HCT116 (cell line): ENCODE results near the gene GRAPL. TPM values are rescaled to one million over a fixed set of nuclear protein-coding genes. Genes with fewer than 3 reads are reported as not detected.
A peak's percentile ranks its signal among the peaks of the same experiment; 100 is the strongest.
"Not testable (repeated sequence)": the region's sequence is repeated elsewhere in the genome, so short reads cannot be mapped to it uniquely, and the experiment has no call there.

Experiments used
- ATAC-seq: fragments of 200-7000 bp; cut with Tn5 transposase; 2 replicates; pipeline ENCODE4 v1.9.1; 2020; ENCODE audit warnings: mild to moderate bottlenecking, moderate library complexity
- BruUV-seq: library from RNA; stranded (reverse); fragments of 400-500 nt; replicated peaks from 2 replicates; lab custom pipeline; 2021; lab: Mats Ljungman, UMichigan
- CTCF ChIA-PET: fragments of 300-600 bp; sonication (Branson Sonifier 250); formaldehyde crosslinking; loops from one replicate; lab custom pipeline; 2021; ENCODE audit warnings: antibody characterized with exemption; lab: Charles Lee
- POLR2A ChIA-PET: fragments of 300-600, 350-600 bp; sonication (Branson Sonifier 250); formaldehyde crosslinking; loops from one replicate; lab custom pipeline; 2021; ENCODE audit warnings: antibody characterized with exemption; lab: Charles Lee
- RAD21 ChIA-PET, 2 experiments: fragments of 300-600 bp; sonication (Branson Sonifier 250); formaldehyde crosslinking; loops; one replicate each; lab custom pipeline; 2023; ENCODE audit warnings: low total read pairs in 2 of 2; ENCODE audit not compliant: uncharacterized antibody in 2 of 2, unreplicated experiment in 2 of 2, low non-redundant PET in 1 of 2; lab: Charles Lee
- DNase-seq: peaks from one replicate; pipeline ENCODE4 v3.0.0-alpha.2; 2010; ENCODE audit warnings: low read depth, low spot score
- H2AFZ ChIP-seq: fragments of 200-600 bp; shearing (Covaris generic), sonication (generic); 2 replicates; pipeline ENCODE4 v1.6.1; 2017; ENCODE audit warnings: low read depth, mixed run types, mixed read lengths, antibody characterized with exemption, low read length; ENCODE audit not compliant: poor library complexity, severe bottlenecking
- H3K27ac ChIP-seq: 2 replicates; pipeline ENCODE4 v1.5.1; 2012; ENCODE audit warnings: low read depth, low read length
- H3K27me3 ChIP-seq: fragments of 200-600 bp; sonication (generic); 2 replicates; pipeline ENCODE4 v1.6.1; 2016; ENCODE audit warnings: mixed run types, low read length, mixed read lengths; ENCODE audit not compliant: insufficient read depth
- H3K36me3 ChIP-seq, 2 experiments: fragments of 200-500 bp in 1 of 2; fragments of 200-600 bp in 1 of 2; sonication (Bioruptor generic) in 1 of 2; sonication (generic) in 1 of 2; 2 replicates each; pipeline versions ENCODE4 v1.5.1 to v1.6.1; 2014 to 2016; ENCODE audit warnings: low read length in 2 of 2, inconsistent platforms in 1 of 2, mixed read lengths in 1 of 2, mixed run types in 1 of 2; ENCODE audit not compliant: insufficient read depth in 2 of 2, control insufficient read depth in 1 of 2
- H3K4me1 ChIP-seq, 2 experiments: fragments of 200-600 bp in 1 of 2; sonication (generic) in 1 of 2; 2 replicates each; pipeline versions ENCODE4 v1.5.1 to v1.6.1; 2012 to 2017; ENCODE audit warnings: low read length in 2 of 2, inconsistent platforms in 1 of 2, mild to moderate bottlenecking in 1 of 2, mixed read lengths in 1 of 2, mixed run types in 1 of 2, moderate library complexity in 1 of 2; ENCODE audit not compliant: insufficient read depth in 2 of 2, control insufficient read depth in 1 of 2
- H3K4me2 ChIP-seq: fragments of 200-600 bp; sonication (generic); 2 replicates; pipeline ENCODE4 v1.6.1; 2017; ENCODE audit warnings: mixed run types, low read length, mixed read lengths
- H3K4me3 ChIP-seq, 2 experiments: fragments of 200-600 bp in 1 of 2; sonication (generic) in 1 of 2; replicated peaks in 1 of 2; 2 replicates each; pipeline ENCODE4 v1.5.1; 2011 to 2016; ENCODE audit warnings: low read length in 2 of 2, control low read depth in 1 of 2, low read depth in 1 of 2, mild to moderate bottlenecking in 1 of 2, mixed read lengths in 1 of 2, mixed run types in 1 of 2
- H3K79me2 ChIP-seq: fragments of 200-600 bp; sonication (generic); 2 replicates; pipeline ENCODE4 v1.6.1; 2017; ENCODE audit warnings: mild to moderate bottlenecking, mixed run types, low read length, moderate library complexity, mixed read lengths; ENCODE audit not compliant: insufficient read depth
- H3K9ac ChIP-seq: fragments of 200-600 bp; sonication (generic); 2 replicates; pipeline ENCODE4 v1.6.1; 2016; ENCODE audit warnings: low read length, mixed read lengths
- H3K9me2 ChIP-seq: fragments of 200-600 bp; sonication (generic), shearing (Covaris generic); 2 replicates; pipeline ENCODE4 v1.6.1; 2017; ENCODE audit warnings: mixed run types, mild to moderate bottlenecking, moderate library complexity; ENCODE audit not compliant: insufficient read depth
- H3K9me3 ChIP-seq, 2 experiments: fragments of 200-500 bp in 1 of 2; fragments of 200-600 bp in 1 of 2; sonication (Bioruptor generic) in 1 of 2; sonication (generic) in 1 of 2; 2 replicates each; pipeline ENCODE4 v1.6.1; 2014 to 2017; ENCODE audit warnings: low read length in 2 of 2, mixed read lengths in 2 of 2, inconsistent platforms in 1 of 2, low read depth in 1 of 2, mild to moderate bottlenecking in 1 of 2, mixed run types in 1 of 2, moderate library complexity in 1 of 2; ENCODE audit not compliant: control insufficient read depth in 1 of 2, insufficient read depth in 1 of 2
- H4K20me1 ChIP-seq: fragments of 200-600 bp; sonication (generic), shearing (Covaris generic); 2 replicates; pipeline ENCODE4 v1.6.1; 2017; ENCODE audit warnings: mixed run types, mild to moderate bottlenecking, moderate library complexity; ENCODE audit not compliant: insufficient read depth
- JUND ChIP-seq: IDR thresholded peaks from 2 replicates; pipeline ENCODE4 v1.6.1; 2012
- SIN3A ChIP-seq: IDR thresholded peaks from 2 replicates; pipeline ENCODE4 v1.6.1; 2012; ENCODE audit warnings: low read depth
- intact Hi-C: fragments of 100-400 bp; cut with micrococcal nuclease; formaldehyde crosslinking; loops from 2 replicates; pipeline ENCODE4 v1.10.0; 2022
- total RNA-seq: library from RNA; stranded (reverse); gene quantifications from one replicate; pipeline ENCODE4 v1.2.1, GENCODE V29; 2021; ENCODE audit not compliant: unreplicated experiment

The GRAPL gene
- total RNA-seq, 1 experiment from 2014 or later = 0.44 TPM

DNA sequence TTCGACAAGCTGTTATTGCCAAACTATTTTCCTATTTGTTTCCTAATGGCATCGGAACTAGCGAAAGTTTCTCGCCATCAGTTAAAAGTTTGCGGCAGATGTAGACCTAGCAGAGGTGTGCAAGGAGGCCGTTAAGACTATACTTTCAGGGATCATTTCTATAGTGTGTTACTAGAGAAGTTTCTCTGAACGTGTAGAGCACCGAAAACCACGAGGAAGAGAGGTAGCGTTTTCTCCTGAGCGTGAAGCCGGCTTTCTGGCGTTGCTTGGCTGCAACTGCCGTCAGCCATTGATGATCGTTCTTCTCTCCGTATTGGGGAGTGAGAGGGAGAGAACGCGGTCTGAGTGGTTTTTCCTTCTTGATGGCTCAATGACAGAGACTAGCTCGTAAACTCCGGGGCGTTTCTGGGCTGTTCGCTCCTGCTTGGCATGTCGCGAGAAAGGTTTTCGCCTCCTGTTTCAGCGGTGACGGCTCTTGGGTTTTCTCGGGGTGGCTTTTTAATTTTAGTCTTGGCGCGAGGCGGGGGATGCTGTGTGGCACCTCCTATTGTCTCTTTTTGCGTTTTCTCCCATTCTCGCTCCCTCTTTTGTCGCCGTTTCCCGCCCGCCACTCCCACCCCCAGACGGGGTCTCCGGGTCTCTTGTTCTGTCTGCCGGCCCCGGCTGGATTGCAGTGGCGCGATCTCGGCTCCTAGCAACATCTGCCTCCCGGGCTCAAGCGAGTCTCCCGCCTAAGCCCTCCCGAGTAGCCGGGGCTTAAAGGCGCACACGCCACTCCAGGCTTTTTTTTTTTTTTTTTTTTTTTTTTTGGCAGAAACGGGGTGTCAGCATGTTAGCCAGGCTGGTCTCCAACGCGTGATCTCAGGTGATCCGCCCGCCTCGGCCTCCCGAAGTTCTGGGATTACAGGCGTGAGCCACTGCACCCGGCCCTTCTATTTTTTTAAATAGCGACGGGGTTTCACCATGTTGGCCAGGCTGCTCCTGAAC lies 60.8 kb downstream of the GRAPL start:
- H3K4me2 ChIP-seq, H3K4me1 ChIP-seq, H3K79me2 ChIP-seq, DNase-seq, H3K27ac ChIP-seq, H3K9ac ChIP-seq, intact Hi-C loops, H3K36me3 ChIP-seq, H3K9me2 ChIP-seq, POLR2A ChIA-PET, H3K27me3 ChIP-seq, CTCF ChIA-PET, H3K4me3 ChIP-seq, RAD21 ChIA-PET, H2AFZ ChIP-seq, H3K9me3 ChIP-seq, H4K20me1 ChIP-seq: not testable (repeated sequence)
- peak; percentile 38 for ATAC-seq
- BruUV-seq = TSS peak; percentile 100
- TF ChIP-seq JUND (peak; percentile 24; the same call in 1 of the 2 replicates), SIN3A (peak; percentile 51; the same call in 1 of the 2 replicates)

DNA sequence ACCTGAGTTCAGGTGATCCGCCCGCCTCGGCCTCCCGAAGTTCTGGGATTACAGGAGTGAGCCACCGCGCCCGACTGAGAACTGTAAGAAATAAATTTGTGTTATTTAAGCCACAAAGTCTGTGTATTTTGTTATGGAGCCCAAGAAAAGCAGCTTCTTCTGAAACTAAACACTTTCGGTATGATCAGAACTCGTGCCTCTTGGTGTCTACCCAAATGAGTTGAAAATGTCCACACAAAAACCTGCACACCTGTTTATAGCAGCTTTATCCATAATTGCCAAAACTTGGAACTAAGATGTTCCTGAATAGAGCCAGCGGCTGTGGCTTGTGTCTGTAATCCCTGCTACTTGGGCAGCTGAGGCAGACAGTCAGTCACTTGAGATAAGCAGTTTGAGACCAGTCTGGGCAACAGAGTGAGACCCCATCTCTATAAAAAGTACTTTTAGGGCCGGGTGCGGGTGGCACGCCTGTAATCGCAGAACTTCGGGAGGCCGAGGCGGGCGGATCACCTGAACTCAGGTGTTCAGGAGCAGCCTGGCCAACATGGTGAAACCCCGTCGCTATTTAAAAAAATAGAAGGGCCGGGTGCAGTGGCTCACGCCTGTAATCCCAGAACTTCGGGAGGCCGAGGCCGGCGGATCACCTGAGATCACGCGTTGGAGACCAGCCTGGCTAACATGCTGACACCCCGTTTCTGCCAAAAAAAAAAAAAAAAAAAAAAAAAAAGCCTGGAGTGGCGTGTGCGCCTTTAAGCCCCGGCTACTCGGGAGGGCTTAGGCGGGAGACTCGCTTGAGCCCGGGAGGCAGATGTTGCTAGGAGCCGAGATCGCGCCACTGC lies 61.7 kb downstream of the GRAPL start:
- H3K9me3 ChIP-seq, H2AFZ ChIP-seq, H3K9me2 ChIP-seq, DNase-seq, RAD21 ChIA-PET, POLR2A ChIA-PET, H3K27me3 ChIP-seq, H3K4me1 ChIP-seq, H3K4me2 ChIP-seq, H4K20me1 ChIP-seq, H3K9ac ChIP-seq, H3K4me3 ChIP-seq, H3K79me2 ChIP-seq, CTCF ChIA-PET, H3K27ac ChIP-seq, intact Hi-C loops, H3K36me3 ChIP-seq: not testable (repeated sequence)
- TSS peak; percentile 98 for BruUV-seq
- ATAC-seq = peak; percentile 81

DNA sequence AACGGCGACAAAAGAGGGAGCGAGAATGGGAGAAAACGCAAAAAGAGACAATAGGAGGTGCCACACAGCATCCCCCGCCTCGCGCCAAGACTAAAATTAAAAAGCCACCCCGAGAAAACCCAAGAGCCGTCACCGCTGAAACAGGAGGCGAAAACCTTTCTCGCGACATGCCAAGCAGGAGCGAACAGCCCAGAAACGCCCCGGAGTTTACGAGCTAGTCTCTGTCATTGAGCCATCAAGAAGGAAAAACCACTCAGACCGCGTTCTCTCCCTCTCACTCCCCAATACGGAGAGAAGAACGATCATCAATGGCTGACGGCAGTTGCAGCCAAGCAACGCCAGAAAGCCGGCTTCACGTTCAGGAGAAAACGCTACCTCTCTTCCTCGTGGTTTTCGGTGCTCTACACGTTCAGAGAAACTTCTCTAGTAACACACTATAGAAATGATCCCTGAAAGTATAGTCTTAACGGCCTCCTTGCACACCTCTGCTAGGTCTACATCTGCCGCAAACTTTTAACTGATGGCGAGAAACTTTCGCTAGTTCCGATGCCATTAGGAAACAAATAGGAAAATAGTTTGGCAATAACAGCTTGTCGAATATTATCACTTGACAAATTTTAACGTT lies 62.5 kb downstream of the GRAPL start:
- DNase-seq, H3K27me3 ChIP-seq, POLR2A ChIA-PET, H3K9me2 ChIP-seq, H2AFZ ChIP-seq, H3K9me3 ChIP-seq, H3K27ac ChIP-seq, CTCF ChIA-PET, H3K79me2 ChIP-seq, H3K36me3 ChIP-seq, H4K20me1 ChIP-seq, H3K9ac ChIP-seq, ATAC-seq, intact Hi-C loops, H3K4me2 ChIP-seq, BruUV-seq, H3K4me1 ChIP-seq, H3K4me3 ChIP-seq, RAD21 ChIA-PET: not testable (repeated sequence)
